H1 (cell line): ENCODE results near the gene SCCPDH. TPM values are rescaled to one million over a fixed set of nuclear protein-coding genes. Genes with fewer than 3 reads are reported as not detected.

Experiments used
- CTCF ChIA-PET: fragments of 300-600 bp; sonication (Branson Sonifier 250); formaldehyde crosslinking; loops from one replicate; lab custom pipeline; 2021; ENCODE audit not compliant: partially characterized antibody; lab: Charles Lee
- POLR2A ChIA-PET: fragments of 300-600 bp; sonication (Branson Sonifier 250); formaldehyde crosslinking; loops from one replicate; lab custom pipeline; 2021; ENCODE audit warnings: inconsistent platforms; ENCODE audit not compliant: partially characterized antibody; lab: Charles Lee
- DNase-seq, 2 experiments: peaks; one replicate each; pipeline versions ENCODE4 v3.0.0 to v3.0.0-alpha.2; 2010 to 2022; ENCODE audit warnings: low spot score in 2 of 2, low read depth in 1 of 2, mixed read lengths in 1 of 2
- FAIRE-seq: peaks from 2 replicates; lab custom pipeline; 2011; peaks lifted over from hg19 to GRCh38; lab: Jason Lieb, UNC
- H2AFZ ChIP-seq: 2 replicates; pipeline ENCODE4 v1.8.1; 2012; ENCODE audit warnings: low read length, inconsistent platforms
- H2AK5ac ChIP-seq: 2 replicates; pipeline ENCODE4 v1.6.1; 2013; ENCODE audit warnings: low read depth, low read length
- H2BK120ac ChIP-seq: replicated peaks from 2 replicates; pipeline ENCODE3; 2013; ENCODE audit warnings: low read depth, low read length, inconsistent platforms
- H2BK12ac ChIP-seq: 2 replicates; pipeline ENCODE4 v1.6.1; 2013; ENCODE audit warnings: low read depth, low read length
- H2BK15ac ChIP-seq: 2 replicates; pipeline ENCODE4 v1.6.1; 2013; ENCODE audit warnings: low read length
- H2BK20ac ChIP-seq: 2 replicates; pipeline ENCODE4 v1.6.1; 2013; ENCODE audit warnings: low read length
- H2BK5ac ChIP-seq: 2 replicates; pipeline ENCODE4 v1.6.1; 2013; ENCODE audit warnings: low read depth, low read length
- H3K14ac ChIP-seq: 2 replicates; pipeline ENCODE4 v1.6.1; 2013; ENCODE audit warnings: inconsistent platforms; ENCODE audit not compliant: insufficient read length
- H3K18ac ChIP-seq: 2 replicates; pipeline ENCODE4 v1.6.1; 2013; ENCODE audit warnings: low read length; ENCODE audit errors: extremely low read depth
- H3K23ac ChIP-seq: 2 replicates; pipeline ENCODE4 v1.6.1; 2013; ENCODE audit warnings: inconsistent platforms; ENCODE audit not compliant: insufficient read length
- H3K23me2 ChIP-seq: 2 replicates; pipeline ENCODE4 v1.6.1; 2013; ENCODE audit warnings: low read depth, low read length
- H3K27ac ChIP-seq: 2 replicates; pipeline ENCODE4 v1.6.1; 2011; ENCODE audit warnings: low read depth, low read length, inconsistent platforms
- H3K27me3 ChIP-seq, 4 experiments: replicated peaks in 1 of 4; 1 replicate in 1 of 4; 2 replicates in 3 of 4; pipeline versions ENCODE4 v1.6.1 to v1.8.1; 2011 to 2013; ENCODE audit warnings: low read length in 3 of 4, mild to moderate bottlenecking in 3 of 4, inconsistent platforms in 2 of 4, mixed read lengths in 2 of 4, moderate library complexity in 1 of 4; ENCODE audit not compliant: control insufficient read depth in 3 of 4, insufficient read depth in 3 of 4; ENCODE audit errors: extremely low read depth in 1 of 4
- H3K36me3 ChIP-seq, 4 experiments: 2 replicates each; pipeline versions ENCODE4 v1.6.1 to v1.8.1; 2011 to 2013; ENCODE audit warnings: mild to moderate bottlenecking in 4 of 4, low read length in 3 of 4, moderate library complexity in 2 of 4, control low read depth in 1 of 4, inconsistent platforms in 1 of 4; ENCODE audit not compliant: insufficient read depth in 4 of 4, control insufficient read depth in 2 of 4
- H3K4ac ChIP-seq: replicated peaks from 2 replicates; pipeline ENCODE3; 2013; ENCODE audit warnings: low read length, low read depth, mixed read lengths, inconsistent platforms; ENCODE audit not compliant: insufficient read length
- H3K4me1 ChIP-seq, 4 experiments: replicated peaks in 1 of 4; 1 replicate in 1 of 4; 2 replicates in 3 of 4; pipeline versions ENCODE4 v1.6.1 to v1.8.1; 2011 to 2013; ENCODE audit warnings: low read length in 3 of 4, inconsistent platforms in 2 of 4, mixed read lengths in 1 of 4; ENCODE audit not compliant: insufficient read depth in 4 of 4, control insufficient read depth in 3 of 4
- H3K4me2 ChIP-seq, 2 experiments: 2 replicates each; pipeline versions ENCODE4 v1.6.1 to v1.8.1; 2011 to 2013; ENCODE audit warnings: low read depth in 2 of 2, low read length in 2 of 2, control low read depth in 1 of 2, inconsistent platforms in 1 of 2, mild to moderate bottlenecking in 1 of 2; ENCODE audit not compliant: insufficient read depth in 1 of 2
- H3K4me3 ChIP-seq, 4 experiments: fragments of 200-600, 300-600 bp in 1 of 4; sonication (generic), shearing (Covaris generic), sonication (Bioruptor Twin) in 1 of 4; 2 replicates each; pipeline versions ENCODE4 v1.5.1 to v1.8.1; 2011 to 2016; ENCODE audit warnings: low read length in 4 of 4, low read depth in 3 of 4, control low read depth in 2 of 4, inconsistent platforms in 2 of 4, mild to moderate bottlenecking in 2 of 4, mixed read lengths in 1 of 4, moderate library complexity in 1 of 4; ENCODE audit not compliant: insufficient read depth in 2 of 4; ENCODE audit errors: extremely low read depth in 1 of 4
- H3K56ac ChIP-seq: replicated peaks from 2 replicates; pipeline ENCODE3; 2013; ENCODE audit warnings: low read depth, mild to moderate bottlenecking, mixed read lengths, low read length, inconsistent platforms; ENCODE audit not compliant: insufficient read length
- H3K79me1 ChIP-seq: 2 replicates; pipeline ENCODE4 v1.6.1; 2013; ENCODE audit warnings: low read depth, low read length, control low read depth
- H3K79me2 ChIP-seq, 2 experiments: 2 replicates each; pipeline versions ENCODE4 v1.6.1 to v1.8.1; 2012 to 2013; ENCODE audit warnings: low read length in 2 of 2, mild to moderate bottlenecking in 2 of 2, inconsistent platforms in 1 of 2; ENCODE audit not compliant: insufficient read depth in 2 of 2, control insufficient read depth in 1 of 2
- H3K9ac ChIP-seq, 4 experiments: replicated peaks in 1 of 4; 1 replicate in 1 of 4; 2 replicates in 3 of 4; pipeline versions ENCODE4 v1.6.1 to v1.8.1; 2011 to 2013; ENCODE audit warnings: low read depth in 3 of 4, low read length in 3 of 4, control low read depth in 2 of 4, mild to moderate bottlenecking in 2 of 4, moderate library complexity in 2 of 4, inconsistent platforms in 1 of 4; ENCODE audit errors: extremely low read depth in 1 of 4
- H3K9me3 ChIP-seq, 2 experiments: 2 replicates each; pipeline versions ENCODE4 v1.6.1 to v1.8.1; 2012 to 2013; ENCODE audit warnings: mild to moderate bottlenecking in 2 of 2, moderate library complexity in 2 of 2, control low read depth in 1 of 2, inconsistent platforms in 1 of 2, low read depth in 1 of 2, low read length in 1 of 2, mixed read lengths in 1 of 2; ENCODE audit not compliant: insufficient read depth in 2 of 2
- H4K20me1 ChIP-seq, 2 experiments: replicated peaks in 1 of 2; 2 replicates each; pipeline versions ENCODE3 to v1.8.1; 2011 to 2013; ENCODE audit warnings: inconsistent platforms in 2 of 2, low read length in 2 of 2, mild to moderate bottlenecking in 1 of 2; ENCODE audit not compliant: insufficient read depth in 2 of 2, control insufficient read depth in 1 of 2
- H4K5ac ChIP-seq: 2 replicates; pipeline ENCODE4 v1.6.1; 2013; ENCODE audit warnings: low read length, low read depth, mixed read lengths, inconsistent platforms; ENCODE audit not compliant: insufficient read length
- H4K8ac ChIP-seq: 2 replicates; pipeline ENCODE4 v1.8.0; 2013; ENCODE audit warnings: mild to moderate bottlenecking, moderate library complexity, low read length, inconsistent platforms; ENCODE audit not compliant: insufficient read depth; ENCODE audit errors: extremely low read depth
- H4K91ac ChIP-seq: replicated peaks from 2 replicates; pipeline ENCODE3; 2013; ENCODE audit warnings: low read length, mixed read lengths, inconsistent platforms; ENCODE audit not compliant: insufficient read length
- CBX5 ChIP-seq: fragments of 300-800, 300-1000 bp; sonication (generic); IDR thresholded peaks from 2 replicates; pipeline ENCODE4 v1.7.1; 2016; ENCODE audit warnings: antibody characterized with exemption, low read length, low read depth
- EZH2 ChIP-seq: fragments of 200-600 bp; sonication (generic); IDR thresholded peaks from 2 replicates; pipeline ENCODE4 v1.7.1; 2012; ENCODE audit warnings: low read depth, mild to moderate bottlenecking, moderate library complexity, low read length, inconsistent platforms; ENCODE audit not compliant: severe bottlenecking
- HDAC2 ChIP-seq, 2 experiments: fragments of 300-600 bp in 1 of 2; sonication (generic) in 1 of 2; IDR thresholded peaks; 2 replicates each; pipeline ENCODE4 v1.6.1; 2011 to 2012; ENCODE audit warnings: low read depth in 2 of 2, low read length in 2 of 2, mild to moderate bottlenecking in 2 of 2, moderate library complexity in 2 of 2, borderline replicate concordance in 1 of 2, inconsistent platforms in 1 of 2
- JUN ChIP-seq: IDR thresholded peaks from 2 replicates; pipeline ENCODE4 v1.6.1; 2011; ENCODE audit warnings: low read depth, mild to moderate bottlenecking, improper control_type of control experiment, low read length
- POLR2AphosphoS5 ChIP-seq: IDR thresholded peaks from 2 replicates; pipeline ENCODE4 v1.6.1; 2011; ENCODE audit warnings: low read depth, low read length
- SP4 ChIP-seq: IDR thresholded peaks from 2 replicates; pipeline ENCODE4 v1.6.1; 2012; ENCODE audit warnings: low read length, inconsistent platforms
- TAF7 ChIP-seq: optimal IDR thresholded peaks from 2 replicates; pipeline ENCODE3; 2011; ENCODE audit warnings: low read depth, mild to moderate bottlenecking, inconsistent platforms, low read length, moderate library complexity, borderline replicate concordance
- WGBS, 2 experiments: shearing (Covaris generic) in 1 of 2; methylation state at CpG; one replicate each; pipeline versions ENCODE4 v1.1.6 to v1.1.7; 2013 to 2015; ENCODE audit warnings: low lambda C conversion rate in 2 of 2, mixed read lengths in 2 of 2, inconsistent platforms in 1 of 2, low coverage in 1 of 2, missing lambda C conversion rate in 1 of 2; ENCODE audit not compliant: insufficient replicate concordance in 2 of 2, insufficient coverage in 1 of 2, insufficient read length in 1 of 2; ENCODE audit errors: extremely low coverage in 1 of 2, missing lambda C conversion rate in 1 of 2; 5-methylcytosine and 5-hydroxymethylcytosine counted together
- polyA plus RNA-seq, 7 experiments: library from polyadenylated mRNA; depleted of rRNA in 3 of 7; stranded (reverse) in 5 of 7; unstranded in 2 of 7; fragments of >200 nt in 5 of 7; fragments of 200-250 nt in 2 of 7; gene quantifications; 1 replicate in 5 of 7; 2 replicates in 1 of 7; 4 replicates in 1 of 7; pipeline versions ENCODE4 v1.2.1 to v1.2.3, GENCODE V29; 2011 to 2013; ENCODE audit warnings: missing spikeins in 2 of 7, mixed read lengths in 2 of 7
- total RNA-seq: library from RNA; stranded (reverse); fragmentation: NEBNext Ultra II Directional; extraction: Animal tissue kit (Norgen Biotek cat#: 25700); gene quantifications from 2 replicates; pipeline ENCODE4 v1.2.1, GENCODE V29; 2021
- TF ChIP-seq, protein P1 (sequence below), 3 experiments: IDR thresholded peaks; 1 replicate in 2 of 3; 2 replicates in 1 of 3; pipeline versions ENCODE4 v1.5.1 to v1.6.1; 2011; ENCODE audit warnings: low read length in 3 of 3, mild to moderate bottlenecking in 3 of 3, inconsistent platforms in 2 of 3, low read depth in 1 of 3, moderate library complexity in 1 of 3; ENCODE audit not compliant: insufficient read depth in 1 of 3; ENCODE audit errors: control extremely low read depth in 1 of 3
- TF ChIP-seq, protein P2 (sequence below): IDR thresholded peaks from 2 replicates; pipeline ENCODE4 v1.6.1; 2011; ENCODE audit warnings: low read depth, mild to moderate bottlenecking, low read length; ENCODE audit not compliant: insufficient read depth

The SCCPDH gene
- total and polyA plus RNA-seq, 2 of the 8 experiments (the other 6 are each of a cell fraction or from before 2014, with no cell fraction given), result 9.5 to 17.0 TPM

DNA sequence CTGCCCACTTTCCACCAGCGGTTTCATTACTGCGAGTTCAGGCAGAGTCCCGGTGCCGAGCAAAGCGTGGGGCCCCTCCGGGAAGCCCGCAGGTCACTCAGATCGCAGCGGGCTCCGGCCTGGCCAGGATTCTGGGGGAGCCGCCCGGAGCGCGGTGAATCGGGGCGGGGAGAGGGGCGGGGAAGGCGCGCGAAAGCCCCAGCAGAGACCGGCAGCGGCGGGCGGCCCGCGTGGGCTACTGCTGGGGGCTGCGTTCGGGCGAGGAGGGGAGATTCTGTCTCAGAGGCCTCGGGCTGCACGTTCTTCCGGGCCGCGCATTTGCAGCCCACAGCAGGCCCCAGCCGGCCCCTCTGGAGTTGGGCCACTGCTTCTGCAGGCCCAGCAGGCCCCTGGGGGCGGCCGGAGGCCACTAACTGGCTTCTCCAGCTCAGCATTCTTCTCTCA is 64.7 kb downstream of the SCCPDH start:
- CTCF ChIA-PET, result interaction anchor here (0.6 to 1.5 kb wide), 3 partner anchors 35 to 236 kb away, joined by 3 read pairs; no protein-coding TSS in a partner anchor
- Histone ChIP-seq H3K56ac (peak overlapping the region; percentile 75), H4K91ac (no peak overlapping the region), H3K9me3 (no peaks in the 10 kb centered on the region), H2BK5ac (no peak overlapping the region), H4K8ac (peak overlapping the region; percentile 95), H2BK12ac (no peak overlapping the region), H3K36me3 (no peaks in the 10 kb centered on the region), H3K27me3 (no peaks in the 10 kb centered on the region; a peak in 1 of 7 replicates), H3K4me2 (peak overlapping the region; percentile 45 to 61; a peak in 3 of 4 replicates), H3K4me1 (peaks cover 5 to 23% (median 16%) of the 10 kb centered on the region in 4 experiments), H3K18ac (peak overlapping the region; percentile 62; the same call in 1 of the 2 replicates), H3K27ac (no peak overlapping the region), H2AFZ (peak overlapping the region; percentile 74), H3K14ac (no peak overlapping the region), H4K20me1 (no peaks in the 10 kb centered on the region), H3K4ac (no peak overlapping the region), H3K79me1 (no peaks in the 10 kb centered on the region), H2BK15ac (no peak overlapping the region), H4K5ac (no peak overlapping the region), H3K4me3 (peak overlapping the region in 1 of 4 experiments; percentile 32; a peak in 2 of 8 replicates), H2BK20ac (no peak overlapping the region), H3K23me2 (no peaks in the 10 kb centered on the region), H2AK5ac (no peak overlapping the region), H2BK120ac (no peak overlapping the region), H3K79me2 (no peaks in the 10 kb centered on the region), H3K23ac (no peak overlapping the region), H3K9ac (no peak overlapping the region)
- 37% methylated on average over 21 of the region's 37 CpGs; no CpG with 5 or more reads in 1 of the 2 experiments for WGBS, 2 experiments
- no peak for FAIRE-seq
- POLR2A ChIA-PET, result interaction anchor here (1.1 to 2.0 kb wide), 2 partner anchors 9 to 10 kb away, joined by 5 to 7 read pairs; no protein-coding TSS in a partner anchor
- DNase-seq, result no peak
- TF ChIP-seq EZH2 (no peak), HDAC2 (IDR thresholded peaks at IDR 0.05; ENCODE audit: borderline replicate concordance in 1 of 2, low read depth in 2 of 2, low read length in 2 of 2) (no peak), JUN (no peak), POLR2AphosphoS5 (no peak), TAF7 (no peak), CBX5 (no peak), SP4 (no peak)
- TF ChIP-seq, protein P1, sequence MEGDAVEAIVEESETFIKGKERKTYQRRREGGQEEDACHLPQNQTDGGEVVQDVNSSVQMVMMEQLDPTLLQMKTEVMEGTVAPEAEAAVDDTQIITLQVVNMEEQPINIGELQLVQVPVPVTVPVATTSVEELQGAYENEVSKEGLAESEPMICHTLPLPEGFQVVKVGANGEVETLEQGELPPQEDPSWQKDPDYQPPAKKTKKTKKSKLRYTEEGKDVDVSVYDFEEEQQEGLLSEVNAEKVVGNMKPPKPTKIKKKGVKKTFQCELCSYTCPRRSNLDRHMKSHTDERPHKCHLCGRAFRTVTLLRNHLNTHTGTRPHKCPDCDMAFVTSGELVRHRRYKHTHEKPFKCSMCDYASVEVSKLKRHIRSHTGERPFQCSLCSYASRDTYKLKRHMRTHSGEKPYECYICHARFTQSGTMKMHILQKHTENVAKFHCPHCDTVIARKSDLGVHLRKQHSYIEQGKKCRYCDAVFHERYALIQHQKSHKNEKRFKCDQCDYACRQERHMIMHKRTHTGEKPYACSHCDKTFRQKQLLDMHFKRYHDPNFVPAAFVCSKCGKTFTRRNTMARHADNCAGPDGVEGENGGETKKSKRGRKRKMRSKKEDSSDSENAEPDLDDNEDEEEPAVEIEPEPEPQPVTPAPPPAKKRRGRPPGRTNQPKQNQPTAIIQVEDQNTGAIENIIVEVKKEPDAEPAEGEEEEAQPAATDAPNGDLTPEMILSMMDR (IDR thresholded peaks at IDR 0.05; ENCODE audit: control extremely low read depth in 1 of 3, insufficient read depth in 1 of 3, low read depth in 1 of 3, low read length in 3 of 3), result no peak
- TF ChIP-seq, protein P2, sequence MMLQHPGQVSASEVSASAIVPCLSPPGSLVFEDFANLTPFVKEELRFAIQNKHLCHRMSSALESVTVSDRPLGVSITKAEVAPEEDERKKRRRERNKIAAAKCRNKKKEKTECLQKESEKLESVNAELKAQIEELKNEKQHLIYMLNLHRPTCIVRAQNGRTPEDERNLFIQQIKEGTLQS, result no peak
